ENCODE measurements around the gene WDR5.
A peak's percentile ranks its signal among the peaks of the same experiment; 100 is the strongest.

Gene WDR5

GRCh38 chr9:134174526-134175290, 38.8 kb downstream of the WDR5 start:
- DNase-seq = no peak

GRCh38 chr9:134175291-134175807, 39.5 kb downstream of the WDR5 start:
- DNase-seq = no peak

- DNase-seq = no peak
Observed at GRCh38 chr9:134175808-134176598, 40.1 kb downstream of the WDR5 start.

GRCh38 chr9:134176599-134176968, 40.7 kb downstream of the WDR5 start:
- DNase-seq = no peak

- DNase-seq = no peak
Observed at GRCh38 chr9:134177186-134177585, 41.3 kb downstream of the WDR5 start.

GRCh38 chr9:134177624-134178393, 41.9 kb downstream of the WDR5 start:
- no peak for DNase-seq

GRCh38 chr9:134178394-134178767, 42.5 kb downstream of the WDR5 start:
- DNase-seq = no peak

- DNase-seq = no peak
Observed at GRCh38 chr9:134178768-134179551, 43.1 kb downstream of the WDR5 start.

GRCh38 chr9:134179595-134179917, 43.7 kb downstream of the WDR5 start:
- no peak for DNase-seq

GRCh38 chr9:134179918-134180785, 44.3 kb downstream of the WDR5 start:
- no peak for DNase-seq

GRCh38 chr9:134180786-134181647, 45.1 kb downstream of the WDR5 start:
- DNase-seq = no peak

GRCh38 chr9:134181648-134182034, 45.8 kb downstream of the WDR5 start:
- DNase-seq = peak; percentile 14

GRCh38 chr9:134182554-134183085, 46.7 kb downstream of the WDR5 start:
- DNase-seq = peak; percentile 20

GRCh38 chr9:134185536-134186011, 49.7 kb downstream of the WDR5 start:
- DNase-seq = peak; percentile 41

- DNase-seq = no peak
Observed at GRCh38 chr9:134186471-134187109, 50.7 kb downstream of the WDR5 start.

- DNase-seq = no peak
Observed at GRCh38 chr9:134187110-134187531, 51.2 kb downstream of the WDR5 start.

- DNase-seq = no peak
Observed at GRCh38 chr9:134187891-134188385, 52.1 kb downstream of the WDR5 start.

- no peak for DNase-seq
Observed at GRCh38 chr9:134188386-134189144, 52.7 kb downstream of the WDR5 start.

- no peak for DNase-seq
Observed at GRCh38 chr9:134189145-134189469, 53.2 kb downstream of the WDR5 start.

Measured in CD4-positive, alpha-beta T cell treated with Interleukin-4 for 4 hours (primary cell).